ENCODE measurements around the gene DCC. TPM values are rescaled to one million over a fixed set of nuclear protein-coding genes. Genes with fewer than 3 reads are reported as not detected.

The DCC gene
- polyA plus RNA-seq, 6 donors from 2014 or later, result not detected

- Mint-ChIP-seq H3K36me3 (no peaks in the 10 kb centered on the region), H3K27ac (no peak overlapping the region), H3K4me1 (no peaks in the 10 kb centered on the region), H3K27me3 (no peaks in the 10 kb centered on the region), H3K9me3 (peaks cover 0 to 4% (median 0%) of the 10 kb centered on the region in 7 donors), H3K4me3 (peak overlapping the region in 1 of 8 donors; percentile 59)
- DNase-seq, result no peak
- ATAC-seq (ENCODE audit: low read depth in 2 of 2), result no peak
Observed at GRCh38 chr18:52409727-52410126, 69.7 kb downstream of the DCC start.

DNA sequence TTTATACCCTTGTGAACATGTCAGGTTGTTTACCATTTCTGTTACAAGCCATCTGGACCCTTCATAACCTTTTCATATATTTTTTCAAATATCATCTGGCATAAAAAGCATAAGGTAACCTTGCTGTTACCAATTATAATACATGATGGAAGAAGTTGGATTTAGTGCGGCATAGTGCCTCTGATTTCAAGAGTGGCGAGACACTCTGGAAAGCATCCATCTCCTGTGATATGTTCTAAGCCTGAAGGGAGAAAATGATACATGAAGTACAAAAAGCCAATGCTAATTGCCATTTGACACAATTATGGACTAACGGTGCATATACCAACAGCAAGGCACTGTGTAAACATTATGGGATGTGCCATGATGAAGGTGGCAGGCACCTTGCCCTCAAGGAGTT lies 75.1 kb downstream of the DCC start:
- Mint-ChIP-seq H3K27me3 (no peaks in the 10 kb centered on the region), H3K4me3 (no peak overlapping the region), H3K4me1 (no peaks in the 10 kb centered on the region), H3K36me3 (no peaks in the 10 kb centered on the region), H3K27ac (no peak overlapping the region), H3K9me3 (peaks cover 0 to 7% (median 3%) of the 10 kb centered on the region in 7 donors)
- ATAC-seq (ENCODE audit: low read depth in 2 of 2) (no peak), DNase-seq (no peak)

GRCh38 chr18:52422985-52423601 lies 83.1 kb downstream of the DCC start:
- DNase-seq (no peak), ATAC-seq (ENCODE audit: low read depth in 2 of 2) (no peak)
- Mint-ChIP-seq H3K4me3 (no peak overlapping the region), H3K4me1 (no peaks in the 10 kb centered on the region), H3K27ac (peak overlapping the region in 1 of 6 donors; percentile 16), H3K36me3 (no peaks in the 10 kb centered on the region), H3K27me3 (no peaks in the 10 kb centered on the region), H3K9me3 (peaks cover 0 to 10% (median 2%) of the 10 kb centered on the region in 7 donors)

- DNase-seq (no peak), ATAC-seq (ENCODE audit: low read depth in 2 of 2) (no peak)
- H3K9me3 Mint-ChIP-seq, result peaks cover 0 to 16% (median 2%) of the 10 kb centered on the region in 7 donors
- H3K27ac Mint-ChIP-seq, result no peak overlapping the region
- H3K4me3 Mint-ChIP-seq, result no peak overlapping the region
- no peaks in the 10 kb centered on the region for H3K4me1 Mint-ChIP-seq
- H3K27me3 Mint-ChIP-seq, result no peaks in the 10 kb centered on the region
- no peaks in the 10 kb centered on the region for H3K36me3 Mint-ChIP-seq
Observed at GRCh38 chr18:52426041-52426440, 86.0 kb downstream of the DCC start.

- no peak for DNase-seq
- Mint-ChIP-seq H3K4me3 (no peak overlapping the region), H3K4me1 (no peaks in the 10 kb centered on the region), H3K27me3 (no peaks in the 10 kb centered on the region), H3K36me3 (no peaks in the 10 kb centered on the region), H3K27ac (no peak overlapping the region), H3K9me3 (peaks cover 0 to 16% (median 2%) of the 10 kb centered on the region in 7 donors)
- no peak for ATAC-seq (ENCODE audit: low read depth in 2 of 2)
Observed at GRCh38 chr18:52426462-52426861, 86.5 kb downstream of the DCC start.

DNA sequence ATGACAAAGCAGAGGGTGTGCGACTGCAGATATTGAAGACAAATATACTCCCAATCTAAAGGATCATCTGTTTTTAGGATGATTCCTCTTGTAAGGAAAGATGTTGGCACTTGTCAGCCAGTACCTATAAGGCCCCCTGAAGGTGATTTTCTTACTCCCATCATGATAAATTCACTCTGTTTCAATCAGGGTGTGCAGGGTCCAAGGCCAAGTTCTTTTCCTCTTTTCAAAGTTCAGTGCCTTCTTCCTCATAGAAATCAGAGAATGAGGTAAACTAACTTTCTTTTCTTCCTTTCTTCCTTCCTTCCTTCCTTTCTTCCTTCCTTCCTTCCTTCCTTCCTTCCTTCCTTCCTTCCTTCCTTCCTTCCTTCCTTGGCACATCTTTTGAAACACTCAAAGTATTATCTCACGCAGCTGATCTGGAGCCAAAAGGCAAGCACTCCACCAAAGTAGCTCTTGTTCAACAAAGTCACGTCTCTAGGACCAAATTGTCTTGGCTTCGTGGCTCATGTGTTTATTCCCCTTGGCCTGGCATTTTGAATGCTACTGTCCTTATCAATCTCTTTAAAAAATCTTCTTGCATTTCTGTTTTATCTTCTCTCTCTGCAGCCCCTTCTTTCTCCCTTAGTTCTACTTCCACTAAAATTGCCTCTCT lies 87.7 kb downstream of the DCC start:
- Mint-ChIP-seq H3K36me3 (no peaks in the 10 kb centered on the region), H3K4me1 (no peaks in the 10 kb centered on the region), H3K27me3 (no peaks in the 10 kb centered on the region)

DNA sequence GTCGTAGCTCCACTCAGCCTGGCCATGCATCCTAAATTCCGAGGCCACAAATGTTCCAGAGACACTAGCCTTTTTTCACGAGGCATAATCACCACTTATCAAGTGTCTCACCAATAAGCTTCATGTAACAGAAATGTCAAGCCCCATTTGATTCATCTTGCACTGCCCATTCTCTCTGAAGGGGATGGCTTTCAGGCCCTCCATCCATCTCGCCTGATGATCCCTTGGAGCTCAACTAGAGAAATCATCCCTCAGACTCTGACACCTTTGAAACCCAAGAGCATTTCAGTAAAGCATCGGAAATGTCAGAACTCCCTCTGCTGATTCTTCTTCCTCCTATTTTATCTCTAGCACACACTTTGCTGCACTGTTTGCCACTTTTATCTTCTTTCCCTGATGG lies 91.7 kb downstream of the DCC start:
- ATAC-seq (ENCODE audit: low read depth in 2 of 2) (no peak), DNase-seq (no peak)
- Mint-ChIP-seq H3K9me3 (peaks cover 0 to 22% (median 2%) of the 10 kb centered on the region in 7 donors), H3K36me3 (no peaks in the 10 kb centered on the region), H3K4me3 (no peak overlapping the region), H3K27ac (peak overlapping the region in 1 of 6 donors; percentile 26), H3K27me3 (no peaks in the 10 kb centered on the region), H3K4me1 (no peaks in the 10 kb centered on the region)

More for the DNA sequence above, 87.7 kb downstream of the DCC start:
- Mint-ChIP-seq H3K4me3 (no peak overlapping the region), H3K27ac (no peak overlapping the region), H3K9me3 (peaks cover 0 to 16% (median 0%) of the 10 kb centered on the region in 7 donors)
- DNase-seq (no peak), ATAC-seq (ENCODE audit: low read depth in 2 of 2) (no peak)

- Mint-ChIP-seq H3K27ac (no peak overlapping the region), H3K27me3 (no peaks in the 10 kb centered on the region)
Observed at GRCh38 chr18:52433797-52434196, 93.8 kb downstream of the DCC start.

DNA sequence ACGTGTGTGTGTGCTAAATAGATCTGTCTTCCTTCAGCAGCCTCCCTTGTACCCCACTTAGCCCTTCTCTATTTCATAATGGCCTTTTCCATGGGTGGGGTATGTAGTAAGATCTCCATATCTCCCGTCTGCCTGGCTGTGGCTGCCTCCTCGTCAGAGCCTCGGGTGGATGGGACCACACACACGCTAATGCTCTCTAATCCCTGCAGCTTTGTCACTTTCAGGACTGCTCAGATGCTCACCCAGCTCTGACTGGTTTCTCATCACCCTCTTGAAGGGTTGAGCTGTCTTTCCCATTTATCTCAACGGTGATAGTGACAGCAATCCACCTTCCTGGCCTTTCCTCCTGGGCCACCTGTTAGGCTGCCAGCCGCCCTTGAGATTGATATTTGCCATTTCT lies 95.3 kb downstream of the DCC start:
- no peak for DNase-seq
- no peaks in the 10 kb centered on the region for H3K36me3 Mint-ChIP-seq
- H3K27me3 Mint-ChIP-seq, result no peaks in the 10 kb centered on the region
- H3K4me3 Mint-ChIP-seq, result no peak overlapping the region
- no peak overlapping the region for H3K27ac Mint-ChIP-seq
- ATAC-seq (ENCODE audit: low read depth in 2 of 2), result no peak
- H3K9me3 Mint-ChIP-seq, result peaks cover 0 to 11% (median 0%) of the 10 kb centered on the region in 7 donors
- no peaks in the 10 kb centered on the region for H3K4me1 Mint-ChIP-seq

More at GRCh38 chr18:52433797-52434196, 93.8 kb downstream of the DCC start:
- Mint-ChIP-seq H3K36me3 (no peaks in the 10 kb centered on the region), H3K4me1 (no peaks in the 10 kb centered on the region), H3K4me3 (no peak overlapping the region), H3K9me3 (peaks cover 0 to 15% (median 0%) of the 10 kb centered on the region in 7 donors)
- ATAC-seq (ENCODE audit: low read depth in 2 of 2) (no peak), DNase-seq (no peak)

DNA sequence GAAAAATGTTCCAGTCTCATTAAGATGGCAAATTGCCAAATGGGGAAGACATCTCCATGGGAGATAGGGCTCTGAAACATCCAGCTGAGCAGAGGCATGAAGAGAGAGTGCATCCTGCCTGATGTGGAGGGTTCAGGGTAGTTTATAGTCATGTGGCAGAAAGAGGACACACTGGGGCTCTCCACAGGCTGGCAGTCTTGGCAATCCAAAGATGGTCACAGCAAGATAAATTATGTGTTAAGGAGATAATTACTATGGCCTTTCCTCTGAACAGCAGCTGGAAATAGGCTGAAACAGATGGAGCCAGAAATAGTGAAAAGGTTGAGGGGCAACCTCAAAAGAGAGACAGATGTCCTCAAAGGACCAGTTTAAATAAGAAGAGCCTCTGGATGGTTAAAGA lies 97.2 kb downstream of the DCC start:
- no peak for DNase-seq
- ATAC-seq (ENCODE audit: low read depth in 2 of 2), result no peak
- Mint-ChIP-seq H3K9me3 (peaks cover 0 to 6% (median 0%) of the 10 kb centered on the region in 7 donors), H3K27me3 (no peaks in the 10 kb centered on the region), H3K4me3 (no peak overlapping the region), H3K4me1 (no peaks in the 10 kb centered on the region), H3K36me3 (no peaks in the 10 kb centered on the region), H3K27ac (no peak overlapping the region)

DNA sequence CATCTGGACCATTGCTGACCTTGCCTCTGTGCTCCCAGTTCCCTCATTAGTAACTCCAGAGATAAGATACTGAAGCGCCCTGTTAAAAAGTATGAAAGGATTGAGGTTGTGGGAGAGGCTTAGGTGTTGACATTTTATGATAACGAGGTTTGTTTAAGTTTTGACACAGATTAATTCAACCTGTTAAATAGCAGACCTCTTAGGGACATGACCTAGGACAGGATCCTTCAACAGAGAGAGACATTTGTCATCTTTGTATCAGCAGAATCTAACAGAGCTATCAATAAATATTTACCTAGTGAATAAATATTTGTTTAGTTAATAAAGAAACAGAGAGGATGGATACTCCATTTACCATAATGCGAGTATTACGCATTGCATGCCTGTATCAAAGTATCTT lies 99.5 kb downstream of the DCC start:
- Mint-ChIP-seq H3K27me3 (no peaks in the 10 kb centered on the region), H3K9me3 (peaks cover 0 to 11% (median 2%) of the 10 kb centered on the region in 7 donors), H3K36me3 (no peaks in the 10 kb centered on the region), H3K4me3 (no peak overlapping the region), H3K4me1 (no peaks in the 10 kb centered on the region), H3K27ac (no peak overlapping the region)
- no peak for DNase-seq
- ATAC-seq (ENCODE audit: low read depth in 2 of 2), result no peak

DNA sequence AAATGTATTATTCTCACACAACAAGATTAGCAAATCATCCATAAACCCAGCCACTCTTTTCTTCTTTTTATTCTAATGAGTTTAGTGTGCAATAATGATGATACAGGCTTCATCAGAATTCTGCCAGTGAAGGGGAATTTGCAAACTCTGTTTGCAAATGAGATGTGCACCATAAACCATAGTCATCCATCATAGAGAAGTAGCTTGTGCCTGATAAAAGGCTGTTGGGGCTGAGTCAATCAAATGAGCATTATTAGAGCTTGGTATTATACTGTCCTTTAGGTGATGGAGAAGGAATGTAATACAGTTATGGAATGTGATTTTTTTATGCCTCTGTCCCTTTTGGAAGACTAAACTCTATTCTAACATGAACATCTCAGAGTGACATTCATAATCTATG lies 101.8 kb downstream of the DCC start:
- DNase-seq, result no peak
- no peak for ATAC-seq (ENCODE audit: low read depth in 2 of 2)
- no peaks in the 10 kb centered on the region for H3K4me1 Mint-ChIP-seq
- H3K27me3 Mint-ChIP-seq, result no peaks in the 10 kb centered on the region
- no peaks in the 10 kb centered on the region for H3K36me3 Mint-ChIP-seq
- H3K4me3 Mint-ChIP-seq, result no peak overlapping the region
- no peak overlapping the region for H3K27ac Mint-ChIP-seq
- peaks cover 0 to 6% (median 0%) of the 10 kb centered on the region in 7 donors for H3K9me3 Mint-ChIP-seq

DNA sequence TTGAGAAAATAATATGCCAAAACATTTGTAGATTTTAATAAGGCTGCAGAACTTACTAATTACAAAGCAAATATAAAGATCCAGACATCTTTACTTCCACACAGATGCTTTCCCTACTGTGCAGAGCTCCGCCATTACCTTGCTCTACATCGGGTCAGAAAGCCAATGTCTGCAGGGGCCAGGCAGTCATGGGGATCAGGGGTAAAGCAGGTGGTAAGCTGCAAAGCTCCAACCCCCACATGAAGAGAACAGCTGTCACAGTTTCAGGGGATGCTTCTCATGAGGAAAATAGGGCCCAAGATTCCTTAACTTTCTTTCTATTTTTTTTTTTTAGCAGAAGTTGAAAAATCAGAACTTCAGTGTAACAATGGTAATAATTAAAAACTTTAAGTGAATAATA lies 102.7 kb downstream of the DCC start:
- Mint-ChIP-seq H3K4me1 (no peaks in the 10 kb centered on the region), H3K4me3 (no peak overlapping the region), H3K27me3 (no peaks in the 10 kb centered on the region), H3K27ac (no peak overlapping the region), H3K9me3 (peaks cover 0 to 6% (median 4%) of the 10 kb centered on the region in 7 donors), H3K36me3 (no peaks in the 10 kb centered on the region)
- no peak for DNase-seq
- ATAC-seq (ENCODE audit: low read depth in 2 of 2), result no peak

- Mint-ChIP-seq H3K4me1 (no peaks in the 10 kb centered on the region), H3K36me3 (no peaks in the 10 kb centered on the region), H3K27me3 (no peaks in the 10 kb centered on the region), H3K27ac (no peak overlapping the region), H3K9me3 (peaks cover 0 to 16% (median 4%) of the 10 kb centered on the region in 7 donors), H3K4me3 (no peak overlapping the region)
- DNase-seq (no peak), ATAC-seq (ENCODE audit: low read depth in 2 of 2) (no peak)
Observed at GRCh38 chr18:52451256-52451655, 111.3 kb downstream of the DCC start.
